ENCODE data around the gene VCAM1. TPM values are rescaled to one million over a fixed set of nuclear protein-coding genes. Genes with fewer than 3 reads are reported as not detected.

Gene VCAM1
- 10 to 100 TPM in 3 of 4 donors, 1 to 10 TPM in 1; 8.8 to 25.3 (median 24.2) TPM for total RNA-seq

GRCh38 chr1:100719490-100719889, at the start of gene VCAM1:
TSS of gene VCAM1 (plus strand) at chr1:100719742. CDS start at chr1:100719861, 119 bp downstream.
- no peak for TF ChIP-seq CTCF (IDR thresholded peaks at IDR 0.05; ENCODE audit: low read depth)

GRCh38 chr1:100670083-100670482, 49.5 kb upstream of the VCAM1 start:
- no peak for TF ChIP-seq CTCF (IDR thresholded peaks at IDR 0.05; ENCODE audit: low read depth)

- no peak for TF ChIP-seq CTCF (IDR thresholded peaks at IDR 0.05; ENCODE audit: low read depth)
Measured at GRCh38 chr1:100671601-100672000, 47.9 kb upstream of the VCAM1 start.

GRCh38 chr1:100683448-100684349, 35.8 kb upstream of the VCAM1 start:
- TF ChIP-seq CTCF (IDR thresholded peaks at IDR 0.05; ENCODE audit: low read depth), result no peak

GRCh38 chr1:100699744-100700143, 19.8 kb upstream of the VCAM1 start:
- no peak for TF ChIP-seq CTCF (IDR thresholded peaks at IDR 0.05; ENCODE audit: low read depth)

GRCh38 chr1:100700586-100700985, 19.0 kb upstream of the VCAM1 start:
- TF ChIP-seq CTCF (IDR thresholded peaks at IDR 0.05; ENCODE audit: low read depth), result no peak

- TF ChIP-seq CTCF (IDR thresholded peaks at IDR 0.05; ENCODE audit: low read depth), result no peak
Measured at GRCh38 chr1:100703052-100703451, 16.5 kb upstream of the VCAM1 start.
